T-helper 17 cell (primary cell): ENCODE data around the gene NEO1. TPM values are rescaled to one million over a fixed set of nuclear protein-coding genes. Genes with fewer than 3 reads are reported as not detected.

Experiments used
- ATAC-seq: fragments of 150-1000 bp; cut with Tn5 transposase; 2 replicates; pipeline ENCODE4 v1.10.0; 2021; ENCODE audit warnings: mild to moderate bottlenecking, moderate library complexity
- DNase-seq, 3 donors: peaks; one replicate each; pipeline versions ENCODE4 v3.0.0 to v3.0.0-alpha.2; 2020 to 2021
- H3K9me3 ChIP-seq: one replicate; pipeline ENCODE4 v1.7.0; 2013; ENCODE audit warnings: low read length, mild to moderate bottlenecking; ENCODE audit not compliant: control insufficient read depth, poor library complexity, severe bottlenecking
- H3K27ac Mint-ChIP-seq: one replicate; pipeline ENCODE4 v1.8.0; 2022; ENCODE audit warnings: mild to moderate bottlenecking, moderate library complexity, mixed read lengths
- H3K27me3 Mint-ChIP-seq: one replicate; pipeline ENCODE4 v1.8.0; 2022; ENCODE audit warnings: mixed read lengths
- H3K36me3 Mint-ChIP-seq: one replicate; pipeline ENCODE4 v1.8.0; 2022; ENCODE audit warnings: low read depth, mixed read lengths
- H3K4me1 Mint-ChIP-seq: one replicate; pipeline ENCODE4 v1.8.0; 2022; ENCODE audit warnings: mild to moderate bottlenecking, mixed read lengths
- H3K4me3 Mint-ChIP-seq: one replicate; pipeline ENCODE4 v1.8.0; 2022; ENCODE audit warnings: mild to moderate bottlenecking, moderate library complexity, mixed read lengths
- total RNA-seq, 4 donors: library from RNA in 2 of 4; stranded (reverse) in 2 of 4; gene quantifications; one replicate each; pipeline ENCODE4 v1.2.3 and lab custom pipeline; 2022 to 2026

NEO1 gene
- total RNA-seq, 2 donors from 2014 or later: 21.9 to 22.9 TPM

- peaks cover 8% of the 10 kb centered on the region for H3K27me3 Mint-ChIP-seq
- H3K27ac Mint-ChIP-seq: no peak overlapping the region
- DNase-seq: no peak
- peaks cover 10% of the 10 kb centered on the region for H3K4me1 Mint-ChIP-seq
- peaks cover 2% of the 10 kb centered on the region for H3K36me3 Mint-ChIP-seq
- no peak overlapping the region for H3K4me3 Mint-ChIP-seq
- ATAC-seq: no peak
- H3K9me3 ChIP-seq: no peaks in the 10 kb centered on the region
Measured at GRCh38 chr15:73046073-73046472, 6.2 kb upstream of the NEO1 start.

- Mint-ChIP-seq H3K27ac (no peak overlapping the region), H3K27me3 (peaks cover 8% of the 10 kb centered on the region), H3K4me1 (peaks cover 11% of the 10 kb centered on the region), H3K36me3 (peaks cover 2% of the 10 kb centered on the region), H3K4me3 (no peak overlapping the region)
- ATAC-seq (no peak), DNase-seq (no peak)
- no peaks in the 10 kb centered on the region for H3K9me3 ChIP-seq
Measured at GRCh38 chr15:73047882-73048281, 4.4 kb upstream of the NEO1 start.

- Mint-ChIP-seq H3K4me1 (peaks cover 16% of the 10 kb centered on the region), H3K27me3 (peaks cover 8% of the 10 kb centered on the region), H3K36me3 (peaks cover 2% of the 10 kb centered on the region), H3K4me3 (no peak overlapping the region), H3K27ac (no peak overlapping the region)
- no peak for ATAC-seq
- H3K9me3 ChIP-seq: no peaks in the 10 kb centered on the region
- no peak for DNase-seq
Measured at GRCh38 chr15:73048624-73049295, 3.5 kb upstream of the NEO1 start.

- no peaks in the 10 kb centered on the region for H3K9me3 ChIP-seq
- Mint-ChIP-seq H3K4me1 (peaks cover 16% of the 10 kb centered on the region), H3K27me3 (peaks cover 8% of the 10 kb centered on the region), H3K36me3 (peaks cover 2% of the 10 kb centered on the region), H3K4me3 (no peak overlapping the region), H3K27ac (no peak overlapping the region)
- ATAC-seq: no peak
- no peak for DNase-seq
Measured at GRCh38 chr15:73049564-73050215, 2.6 kb upstream of the NEO1 start.

GRCh38 chr15:73050561-73051295, 1.5 kb upstream of the NEO1 start:
- Mint-ChIP-seq H3K4me1 (peaks cover 16% of the 10 kb centered on the region), H3K27ac (peak overlapping the region; percentile 83), H3K4me3 (peak overlapping the region; percentile 89), H3K36me3 (peaks cover 2% of the 10 kb centered on the region), H3K27me3 (peaks cover 8% of the 10 kb centered on the region)
- no peaks in the 10 kb centered on the region for H3K9me3 ChIP-seq
- DNase-seq (no peak), ATAC-seq (no peak)

GRCh38 chr15:73051391-73051806, 864 bp upstream of the NEO1 start:
- H3K27ac Mint-ChIP-seq: peak overlapping the region; percentile 83
- ATAC-seq (peak; percentile 4), DNase-seq (peak in 1 of 3 donors; percentile 11)
- H3K36me3 Mint-ChIP-seq: peaks cover 2% of the 10 kb centered on the region
- peaks cover 16% of the 10 kb centered on the region for H3K4me1 Mint-ChIP-seq
- no peaks in the 10 kb centered on the region for H3K9me3 ChIP-seq
- H3K4me3 Mint-ChIP-seq: peak overlapping the region; percentile 89
- peaks cover 8% of the 10 kb centered on the region for H3K27me3 Mint-ChIP-seq

- peak overlapping the region; percentile 81 for H3K27ac Mint-ChIP-seq
- H3K4me3 Mint-ChIP-seq: peak overlapping the region; percentile 93
- peak; percentile 49 for ATAC-seq
Measured at GRCh38 chr15:73052653-73053397, 562 bp downstream of the NEO1 start.

GRCh38 chr15:73053398-73053723, 1.1 kb downstream of the NEO1 start:
- peaks cover 2% of the 10 kb centered on the region for H3K36me3 Mint-ChIP-seq
- peak overlapping the region; percentile 93 for H3K4me3 Mint-ChIP-seq
- H3K9me3 ChIP-seq: no peaks in the 10 kb centered on the region
- no peak for DNase-seq
- H3K27ac Mint-ChIP-seq: peak overlapping the region; percentile 81
- peaks cover 8% of the 10 kb centered on the region for H3K27me3 Mint-ChIP-seq
- ATAC-seq: no peak
- peaks cover 14% of the 10 kb centered on the region for H3K4me1 Mint-ChIP-seq

More at GRCh38 chr15:73052653-73053397, 562 bp downstream of the NEO1 start:
- H3K9me3 ChIP-seq: no peaks in the 10 kb centered on the region
- Mint-ChIP-seq H3K27me3 (peaks cover 8% of the 10 kb centered on the region), H3K4me1 (peaks cover 14% of the 10 kb centered on the region), H3K36me3 (peaks cover 2% of the 10 kb centered on the region)
- peak; percentile 12 to 22 (median 15) for DNase-seq

- H3K9me3 ChIP-seq: no peaks in the 10 kb centered on the region
- no peak for ATAC-seq
- no peak overlapping the region for H3K4me3 Mint-ChIP-seq
- no peak for DNase-seq
- H3K27ac Mint-ChIP-seq: no peak overlapping the region
- no peaks in the 10 kb centered on the region for H3K36me3 Mint-ChIP-seq
- H3K27me3 Mint-ChIP-seq: no peaks in the 10 kb centered on the region
- peaks cover 9% of the 10 kb centered on the region for H3K4me1 Mint-ChIP-seq
Measured at GRCh38 chr15:73054417-73054953, 2.2 kb downstream of the NEO1 start.

- no peak for ATAC-seq
- Mint-ChIP-seq H3K27me3 (no peaks in the 10 kb centered on the region), H3K4me3 (no peak overlapping the region), H3K27ac (no peak overlapping the region), H3K4me1 (peaks cover 12% of the 10 kb centered on the region), H3K36me3 (no peaks in the 10 kb centered on the region)
- H3K9me3 ChIP-seq: no peaks in the 10 kb centered on the region
- DNase-seq: no peak
Measured at GRCh38 chr15:73056460-73056859, 4.2 kb downstream of the NEO1 start.

GRCh38 chr15:73058437-73058836, 6.2 kb downstream of the NEO1 start:
- H3K27ac Mint-ChIP-seq: no peak overlapping the region
- no peak for ATAC-seq

GRCh38 chr15:73065114-73065513, 12.9 kb downstream of the NEO1 start:
- H3K4me1 Mint-ChIP-seq: peaks cover 23% of the 10 kb centered on the region
- no peaks in the 10 kb centered on the region for H3K9me3 ChIP-seq
- H3K27ac Mint-ChIP-seq: no peak overlapping the region
- ATAC-seq: no peak
- no peaks in the 10 kb centered on the region for H3K36me3 Mint-ChIP-seq
- H3K4me3 Mint-ChIP-seq: no peak overlapping the region
- H3K27me3 Mint-ChIP-seq: no peaks in the 10 kb centered on the region
- no peak for DNase-seq

More at GRCh38 chr15:73058437-73058836, 6.2 kb downstream of the NEO1 start:
- no peaks in the 10 kb centered on the region for H3K9me3 ChIP-seq
- no peak for DNase-seq
- Mint-ChIP-seq H3K27me3 (no peaks in the 10 kb centered on the region), H3K4me3 (no peak overlapping the region), H3K36me3 (no peaks in the 10 kb centered on the region), H3K4me1 (peaks cover 11% of the 10 kb centered on the region)

- no peaks in the 10 kb centered on the region for H3K36me3 Mint-ChIP-seq
- H3K4me3 Mint-ChIP-seq: no peak overlapping the region
- no peak overlapping the region for H3K27ac Mint-ChIP-seq
- DNase-seq (no peak), ATAC-seq (no peak)
- H3K4me1 Mint-ChIP-seq: peaks cover 14% of the 10 kb centered on the region
- no peaks in the 10 kb centered on the region for H3K27me3 Mint-ChIP-seq
- H3K9me3 ChIP-seq: no peaks in the 10 kb centered on the region
Measured at GRCh38 chr15:73069109-73069508, 16.8 kb downstream of the NEO1 start.
